ENCODE data around the gene MRPL54.

- TF ChIP-seq CTCF (IDR thresholded peaks at IDR 0.05) (no peak), EZH2phosphoT487 (IDR thresholded peaks at IDR 0.05) (no peak), EZH2 (IDR thresholded peaks at IDR 0.05) (no peak)
These were observed 22.1 kb upstream of the MRPL54 start for GRCh38 chr19:3740431-3740830.
